Activated CD8-positive, alpha-beta memory T cell treated with anti-CD3 and anti-CD28 coated beads, Interleukin-2, amount 10 ng/mL, durations not matched to agents 7 days and 5 days (primary cell): ENCODE results near the gene FOXL2. TPM values are rescaled to one million over a fixed set of nuclear protein-coding genes. Genes with fewer than 3 reads are reported as not detected.

Source experiments
- total RNA-seq, 2 experiments: library from RNA; stranded (reverse); gene quantifications; one replicate each; pipeline ENCODE4 v1.2.3, GENCODE V29; 2021

FOXL2 gene
- total RNA-seq, 2 experiments from 2014 or later, result 0.14 TPM; not detected in 1

Other genes starting within 250 kb of the FOXL2 start
- 1 to 10 TPM; 7.1 to 8.4 TPM for gene PIK3CB, start 112.2 kb downstream of the FOXL2 start, total RNA-seq
- not detected for gene FOXL2NB, start 80 bp upstream of the FOXL2 start, total RNA-seq
- not detected for gene PRR23A, start 59.1 kb upstream of the FOXL2 start, total RNA-seq
- gene PRR23B, start 73.8 kb upstream of the FOXL2 start, total RNA-seq, result not detected
- gene PRR23C, start 97.8 kb upstream of the FOXL2 start, total RNA-seq, result not detected